K562 (cell line): ENCODE data around the gene ZNF273. TPM values are rescaled to one million over a fixed set of nuclear protein-coding genes. Genes with fewer than 3 reads are reported as not detected.

Experiments
- ATAC-seq: fragments of 200-7000 bp; cut with Tn5 transposase; 3 replicates; pipeline ENCODE4 v1.9.1; 2020; ENCODE audit warnings: moderate library complexity
- BruUV-seq: library from RNA; stranded (reverse); fragments of 400-500 nt; replicated peaks from 2 replicates; lab custom pipeline; 2021; lab: Mats Ljungman, UMichigan
- CTCF ChIA-PET: fragments of 300-600 bp; formaldehyde crosslinking; extraction: SDS; loops from one replicate; lab custom pipeline; 2021; ENCODE audit warnings: low intra/inter-chr PET ratio; lab: Yijun Ruan, JAX
- POLR2A ChIA-PET: fragments of 300-600, 350-650 bp; sonication (Branson Sonifier 250); formaldehyde crosslinking; extraction: SDS; loops from one replicate; lab custom pipeline; 2021; ENCODE audit warnings: antibody characterized with exemption, inconsistent platforms; lab: Yijun Ruan, JAX
- DNase-seq, 4 experiments: peaks; one replicate each; pipeline versions ENCODE4 v3.0.0 to v3.0.0-alpha.2; 2011 to 2018; ENCODE audit warnings: low spot score in 3 of 4, mixed read lengths in 3 of 4; ENCODE audit errors: extremely low read depth in 1 of 4
- FAIRE-seq: peaks from 2 replicates; lab custom pipeline; 2011; peaks lifted over from hg19 to GRCh38; lab: Jason Lieb, UNC
- H2AFZ ChIP-seq: 2 replicates; pipeline ENCODE4 v1.6.0; 2011; ENCODE audit warnings: low read depth, low read length, control low read depth, inconsistent platforms
- H3K27ac ChIP-seq: fragments of 200-600 bp; 3 replicates; pipeline ENCODE4 v1.8.0; 2011; ENCODE audit warnings: low read depth, mild to moderate bottlenecking, control low read depth, inconsistent platforms, low read length, moderate library complexity, mixed read lengths; ENCODE audit errors: extremely low read depth
- H3K27me3 ChIP-seq, 2 experiments: fragments of 300-600 bp in 1 of 2; 2 replicates in 1 of 2; 3 replicates in 1 of 2; pipeline versions ENCODE4 v1.6.0 to v1.8.0; 2011; ENCODE audit warnings: inconsistent platforms in 2 of 2, low read length in 2 of 2, mild to moderate bottlenecking in 1 of 2, mixed read lengths in 1 of 2, moderate library complexity in 1 of 2; ENCODE audit not compliant: control insufficient read depth in 2 of 2, insufficient read depth in 2 of 2
- H3K36me3 ChIP-seq: fragments of 300-600 bp; 3 replicates; pipeline ENCODE4 v1.8.0; 2011; ENCODE audit warnings: mild to moderate bottlenecking, low read length, inconsistent platforms; ENCODE audit not compliant: control insufficient read depth, insufficient read depth
- H3K4me1 ChIP-seq, 2 experiments: fragments of 200-600 bp in 1 of 2; replicated peaks in 1 of 2; 2 replicates in 1 of 2; 3 replicates in 1 of 2; pipeline versions ENCODE4 v1.5.1 to v1.8.0; 2011; ENCODE audit warnings: inconsistent platforms in 2 of 2, low read length in 2 of 2, mild to moderate bottlenecking in 1 of 2, mixed read lengths in 1 of 2, moderate library complexity in 1 of 2; ENCODE audit not compliant: control insufficient read depth in 2 of 2, insufficient read depth in 2 of 2
- H3K4me2 ChIP-seq: 2 replicates; pipeline ENCODE4 v1.6.1; 2011; ENCODE audit warnings: low read length, control low read depth, inconsistent platforms, mixed read lengths; ENCODE audit not compliant: insufficient read depth
- H3K4me3 ChIP-seq: fragments of 200-600 bp; sonication (generic), shearing (Covaris generic); 2 replicates; pipeline ENCODE4 v1.5.1; 2016; ENCODE audit warnings: control low read depth, inconsistent platforms
- H3K79me2 ChIP-seq: fragments of 200-600 bp; 3 replicates; pipeline ENCODE4 v1.8.0; 2011; ENCODE audit warnings: low read length, inconsistent platforms; ENCODE audit not compliant: control insufficient read depth, insufficient read depth
- H3K9ac ChIP-seq, 2 experiments: 2 replicates each; pipeline versions ENCODE4 v1.6.0 to v1.6.1; 2011; ENCODE audit warnings: low read depth in 2 of 2, low read length in 2 of 2, control low read depth in 1 of 2, inconsistent platforms in 1 of 2, mild to moderate bottlenecking in 1 of 2, mixed read lengths in 1 of 2; ENCODE audit not compliant: insufficient read depth in 1 of 2
- H3K9me1 ChIP-seq: one replicate; pipeline ENCODE4 v1.6.0; 2011; ENCODE audit warnings: inconsistent platforms, mild to moderate bottlenecking, low read length, moderate library complexity; ENCODE audit not compliant: control insufficient read depth, insufficient read depth
- H3K9me3 ChIP-seq: replicated peaks from 2 replicates; pipeline ENCODE4 v1.5.1; 2011; ENCODE audit warnings: low read depth, low read length, inconsistent platforms; ENCODE audit not compliant: control insufficient read depth, insufficient read depth
- H4K20me1 ChIP-seq: replicated peaks from 2 replicates; pipeline ENCODE4 v1.6.1; 2011; ENCODE audit warnings: low read length, inconsistent platforms, mixed read lengths; ENCODE audit not compliant: control insufficient read depth, insufficient read depth
- ARID1B ChIP-seq: fragments of 450-650 bp; IDR thresholded peaks from 2 replicates; pipeline ENCODE4 v1.6.1; 2016; ENCODE audit warnings: antibody characterized with exemption, mild to moderate bottlenecking, inconsistent platforms
- CEBPG ChIP-seq, 3 experiments: fragments of 200-800 bp in 1 of 3; sonication (Bioruptor generic) in 1 of 3; sonication (generic) in 1 of 3; formaldehyde crosslinking in 1 of 3; IDR thresholded peaks in 2 of 3; conservative IDR thresholded peaks in 1 of 3; 2 replicates each; pipeline versions ENCODE4 v1.6.1 to v1.8.0; 2016 to 2022; ENCODE audit warnings: missing compliant biosample characterization in 2 of 3, missing genetic modification characterization in 2 of 3, mild to moderate bottlenecking in 1 of 3, missing genetic modification reagents in 1 of 3
- CXXC5 ChIP-seq: fragments of 250-450 bp; sonication (Bioruptor Pico); IDR thresholded peaks from 2 replicates; pipeline ENCODE4 v1.8.0; 2022; ENCODE audit warnings: inconsistent platforms, mild to moderate bottlenecking, moderate library complexity
- EP400 ChIP-seq: fragments of 450-650 bp; IDR thresholded peaks from 2 replicates; pipeline ENCODE4 v1.6.1; 2017; ENCODE audit warnings: antibody characterized with exemption, mild to moderate bottlenecking, moderate library complexity
- KDM4B ChIP-seq, 2 experiments: fragments of 450-650 bp in 1 of 2; sonication (generic) in 1 of 2; IDR thresholded peaks; 2 replicates each; pipeline ENCODE4 v1.6.1; 2016 to 2017; ENCODE audit warnings: borderline replicate concordance in 2 of 2, antibody characterized with exemption in 1 of 2, low read depth in 1 of 2, mild to moderate bottlenecking in 1 of 2
- RHOXF2B ChIP-seq: fragments of 250-450 bp; sonication (Bioruptor Pico); conservative IDR thresholded peaks from 2 replicates; pipeline ENCODE4 v1.5.1; 2021
- whole genome bisulfite sequencing: fragments of 100-300 bp; shearing (Covaris generic); methylation state at CpG from one replicate; pipeline ENCODE4 v1.1.6; 2016; ENCODE audit warnings: low coverage, mixed read lengths; ENCODE audit not compliant: insufficient coverage; ENCODE audit errors: missing lambda C conversion rate; 5-methylcytosine and 5-hydroxymethylcytosine counted together
- in situ Hi-C: fragments of 300-500 bp; cut with MboI; formaldehyde crosslinking; loops from 4 replicates; pipeline ENCODE4 v1.15.0; 2018; ENCODE audit warnings: inconsistent platforms, mixed read lengths
- intact Hi-C: fragments of 100-400 bp; cut with micrococcal nuclease; formaldehyde crosslinking; loops from 2 replicates; pipeline ENCODE4 v1.14.2; 2022
- polyA plus RNA-seq, 8 experiments: library from polyadenylated mRNA; depleted of rRNA in 4 of 8; stranded (reverse) in 5 of 8; unstranded in 3 of 8; fragments of >200 nt; fragmentation: Nextera tagmentation in 2 of 8; fragmentation: Illumina TruSeq in 1 of 8; extraction: Ambion mirVana in 2 of 8; extraction: Trizol in 1 of 8; gene quantifications; 2 replicates each; pipeline versions ENCODE4 v1.2.1 to v1.2.3, GENCODE V29; 2011 to 2014; ENCODE audit warnings: inconsistent platforms in 1 of 8, missing spikeins in 1 of 8
- total RNA-seq, 7 experiments: library from RNA; depleted of rRNA in 6 of 7; stranded (reverse); fragments of >200 nt in 6 of 7; fragmentation: Illumina TruSeq in 2 of 7; extraction: Trizol in 2 of 7; gene quantifications; 2 replicates each; pipeline versions ENCODE4 v1.2.1 to v1.2.3, GENCODE V29; 2011 to 2021; ENCODE audit warnings: low replicate concordance in 1 of 7
- TF ChIP-seq, protein P1 (sequence below): fragments of 450-650 bp; formaldehyde crosslinking; IDR thresholded peaks from 2 replicates; pipeline ENCODE4 v1.4.0; 2020; ENCODE audit warnings: mild to moderate bottlenecking, moderate library complexity

Gene ZNF273
- total and polyA plus RNA-seq, 9 of the 15 experiments (the other 6 are each of a cell fraction or from before 2014, with no cell fraction given), result 13.3 to 37.0 (median 20.7) TPM

DNA sequence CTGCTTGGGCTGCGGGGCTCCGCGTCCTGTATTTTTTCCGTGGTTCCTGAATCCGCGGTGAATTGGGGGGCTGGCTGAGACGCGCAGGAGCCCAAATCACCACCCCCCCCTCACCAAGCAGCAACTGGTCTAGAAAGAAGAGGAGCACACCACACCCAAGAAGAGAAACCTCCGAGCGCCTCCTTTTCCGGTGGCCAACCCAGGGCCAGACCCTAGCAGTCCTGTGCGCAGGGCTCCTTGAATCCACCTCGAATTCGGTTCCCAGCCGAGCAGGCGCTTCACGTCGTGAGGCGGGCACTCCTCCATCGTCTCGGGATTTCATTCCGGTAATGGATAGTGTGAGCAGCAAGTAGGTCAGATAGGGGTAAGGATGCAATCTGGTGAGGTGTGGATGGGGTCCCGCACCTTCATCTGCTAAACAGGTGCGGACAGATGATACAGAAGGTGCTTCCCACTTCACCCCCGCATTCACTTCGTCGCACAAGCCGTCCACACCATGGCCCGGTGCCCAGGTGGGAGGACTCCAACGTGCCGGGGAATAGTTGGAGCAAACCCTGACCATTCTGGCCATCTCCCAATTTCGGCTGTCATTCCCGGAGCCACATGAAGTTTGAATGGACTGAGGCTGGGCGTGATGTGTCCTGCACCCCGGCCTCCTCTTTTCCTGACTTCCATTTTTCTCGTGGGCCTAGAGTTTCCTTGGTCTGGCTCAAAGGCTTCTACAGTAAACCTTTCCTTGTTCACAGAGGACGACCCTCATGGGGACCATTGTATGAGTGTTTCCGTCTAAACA lies 19.8 kb upstream of the ZNF273 start:
- H3K27me3 ChIP-seq, result no peaks in the 10 kb centered on the region

DNA sequence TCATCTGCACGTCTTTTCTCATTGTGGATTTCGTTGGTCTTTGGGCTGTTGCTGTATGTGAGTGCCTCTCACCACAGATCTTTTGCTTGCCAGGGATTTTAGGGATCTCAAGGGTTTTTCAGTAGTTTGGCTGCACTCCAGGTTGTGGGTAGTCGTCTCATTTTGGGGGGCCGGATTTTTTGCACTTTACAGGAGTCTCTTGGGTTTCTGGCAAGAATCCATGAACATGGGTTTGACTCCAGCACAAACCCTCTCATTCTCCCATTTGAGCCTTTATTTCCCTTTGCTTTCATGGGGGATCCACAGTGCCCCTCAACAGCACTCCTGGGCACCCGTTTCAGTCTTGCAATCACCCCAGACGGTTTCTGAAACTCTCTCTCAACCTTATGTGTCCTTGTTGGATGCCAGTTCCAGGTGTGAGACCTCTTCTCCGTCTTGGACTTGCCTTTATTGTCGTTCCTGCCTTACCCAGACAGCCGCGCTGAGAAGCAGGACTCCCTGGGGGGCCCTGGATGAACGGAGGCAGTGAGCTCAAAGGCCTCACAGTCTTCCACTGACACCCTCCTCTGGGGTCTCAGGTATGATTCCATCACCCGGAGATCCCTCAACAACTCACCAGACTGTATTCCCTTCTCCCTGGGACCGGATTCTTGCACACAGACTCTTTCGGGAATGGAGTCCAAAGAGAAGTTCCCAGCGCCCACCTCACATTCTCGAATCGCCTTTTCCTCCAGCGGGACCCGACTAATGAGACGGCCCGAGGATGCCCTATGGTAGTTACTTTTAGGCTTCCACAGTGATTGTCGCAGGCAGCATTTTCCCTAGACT lies 18.8 kb upstream of the ZNF273 start:
- H2AFZ ChIP-seq, result no peak overlapping the region
- H3K9me3 ChIP-seq, result peaks cover 37% of the 10 kb centered on the region
- ChIA-PET CTCF (no interaction called here), POLR2A (no interaction called here)
- no peak overlapping the region for H3K4me3 ChIP-seq
- 47% methylated on average over 21 of the region's 22 CpGs for WGBS
- no peak for ATAC-seq
- no peak overlapping the region for H3K27ac ChIP-seq
- DNase-seq, result no peak
- no peaks in the 10 kb centered on the region for H3K9me1 ChIP-seq
- no peaks in the 10 kb centered on the region for H3K36me3 ChIP-seq
- no TSS peak for BruUV-seq
- no peak overlapping the region for H3K9ac ChIP-seq
- H3K4me2 ChIP-seq, result no peak overlapping the region
- H3K27me3 ChIP-seq, result no peaks in the 10 kb centered on the region
- in situ Hi-C loops (no loop called here), intact Hi-C loops (no loop called here)
- no peaks in the 10 kb centered on the region for H3K79me2 ChIP-seq
- H4K20me1 ChIP-seq, result no peaks in the 10 kb centered on the region
- peaks cover 7 to 23% of the 10 kb centered on the region in 2 experiments; a peak in 3 of 5 replicates for H3K4me1 ChIP-seq
- no peak for FAIRE-seq
- no peak for TF ChIP-seq CXXC5 (CRISPR knock-in tag)
- no peak for TF ChIP-seq KDM4B (IDR thresholded peaks at IDR 0.05; ENCODE audit: borderline replicate concordance in 2 of 2, low read depth in 1 of 2)
- no peak for TF ChIP-seq RHOXF2B
- TF ChIP-seq, protein P1, sequence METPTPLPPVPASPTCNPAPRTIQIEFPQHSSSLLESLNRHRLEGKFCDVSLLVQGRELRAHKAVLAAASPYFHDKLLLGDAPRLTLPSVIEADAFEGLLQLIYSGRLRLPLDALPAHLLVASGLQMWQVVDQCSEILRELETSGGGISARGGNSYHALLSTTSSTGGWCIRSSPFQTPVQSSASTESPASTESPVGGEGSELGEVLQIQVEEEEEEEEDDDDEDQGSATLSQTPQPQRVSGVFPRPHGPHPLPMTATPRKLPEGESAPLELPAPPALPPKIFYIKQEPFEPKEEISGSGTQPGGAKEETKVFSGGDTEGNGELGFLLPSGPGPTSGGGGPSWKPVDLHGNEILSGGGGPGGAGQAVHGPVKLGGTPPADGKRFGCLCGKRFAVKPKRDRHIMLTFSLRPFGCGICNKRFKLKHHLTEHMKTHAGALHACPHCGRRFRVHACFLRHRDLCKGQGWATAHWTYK (CRISPR knock-in tag), result no peak

More for the DNA sequence above, 19.8 kb upstream of the ZNF273 start:
- no peaks in the 10 kb centered on the region for H4K20me1 ChIP-seq
- in situ Hi-C loops (no loop called here), intact Hi-C loops (no loop called here)
- no peak overlapping the region for H3K4me2 ChIP-seq
- 60% methylated on average over 27 of the region's 38 CpGs for WGBS
- no peak for FAIRE-seq
- no peak overlapping the region for H2AFZ ChIP-seq
- DNase-seq, result no peak
- CTCF ChIA-PET, result no interaction called here
- no peak overlapping the region for H3K9ac ChIP-seq
- no peak for TF ChIP-seq CEBPG (CRISPR knock-in tag; IDR thresholded peaks at IDR 0.05)
- no peak for TF ChIP-seq CEBPG (tag; conservative IDR thresholded peaks at IDR 0.05 in 1 of 2, IDR thresholded peaks at IDR 0.05 in 1 of 2)
- TF ChIP-seq EP400, result no peak
- no peak for TF ChIP-seq ARID1B
- H3K9me1 ChIP-seq, result no peaks in the 10 kb centered on the region
- peaks cover 41% of the 10 kb centered on the region for H3K9me3 ChIP-seq
- POLR2A ChIA-PET, result no interaction called here
- no peak overlapping the region for H3K4me3 ChIP-seq
- no peaks in the 10 kb centered on the region for H3K79me2 ChIP-seq
- peaks cover 7 to 13% of the 10 kb centered on the region in 2 experiments; a peak in 3 of 5 replicates for H3K4me1 ChIP-seq
- no TSS peak for BruUV-seq
- no peak for ATAC-seq
- H3K36me3 ChIP-seq, result no peaks in the 10 kb centered on the region
- no peak overlapping the region for H3K27ac ChIP-seq
